ENCODE data around the gene ANO10.
"Not testable (repeated sequence)": the region's sequence is repeated elsewhere in the genome, so short reads cannot be mapped to it uniquely, and the experiment has no call there.

Gene ANO10

GRCh38 chr3:43624619-43625305 lies 3.0 kb upstream of the ANO10 start:
- DNase-seq = no peak

DNA sequence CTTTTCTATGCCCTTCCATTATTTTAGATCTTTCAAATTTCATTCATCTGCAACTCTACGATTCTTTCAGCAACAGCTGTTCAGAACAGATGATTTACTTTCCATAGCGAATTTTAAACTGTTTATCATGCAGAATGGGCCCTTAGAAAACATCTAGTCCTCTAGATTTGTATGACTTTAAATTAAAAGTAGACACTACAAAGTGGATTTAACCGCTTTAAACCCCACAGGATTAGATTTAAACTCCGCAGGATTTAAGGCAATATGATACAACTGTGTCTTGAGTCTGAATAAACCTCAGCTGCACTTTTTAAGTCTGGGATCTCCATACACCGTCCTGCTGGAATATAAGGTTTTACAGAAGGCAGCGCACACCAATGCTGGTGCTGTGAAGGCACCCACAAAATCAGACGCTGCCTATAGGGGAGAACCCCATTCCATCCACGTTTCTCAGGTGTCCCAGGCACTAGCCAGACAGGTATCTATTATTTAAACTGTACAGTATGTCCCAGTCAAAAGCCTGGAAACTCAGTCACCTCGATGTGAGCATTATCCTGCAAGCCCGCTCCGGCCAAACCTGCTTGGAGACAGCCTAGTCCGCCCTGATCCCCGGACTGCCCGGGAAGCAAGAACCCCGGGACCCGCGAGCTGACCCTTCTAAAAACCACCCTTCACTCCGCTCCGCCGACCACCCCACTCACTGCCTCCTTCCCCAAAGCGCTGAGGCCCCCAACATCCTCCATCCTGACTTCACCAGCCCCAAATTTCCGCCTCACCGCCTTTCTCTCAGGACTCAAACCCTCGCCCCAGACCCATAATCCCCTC lies 768 bp downstream of the ANO10 start:
- DNase-seq = no peak

GRCh38 chr3:43619588-43619987 lies 2.2 kb downstream of the ANO10 start:
- no peak for DNase-seq

DNA sequence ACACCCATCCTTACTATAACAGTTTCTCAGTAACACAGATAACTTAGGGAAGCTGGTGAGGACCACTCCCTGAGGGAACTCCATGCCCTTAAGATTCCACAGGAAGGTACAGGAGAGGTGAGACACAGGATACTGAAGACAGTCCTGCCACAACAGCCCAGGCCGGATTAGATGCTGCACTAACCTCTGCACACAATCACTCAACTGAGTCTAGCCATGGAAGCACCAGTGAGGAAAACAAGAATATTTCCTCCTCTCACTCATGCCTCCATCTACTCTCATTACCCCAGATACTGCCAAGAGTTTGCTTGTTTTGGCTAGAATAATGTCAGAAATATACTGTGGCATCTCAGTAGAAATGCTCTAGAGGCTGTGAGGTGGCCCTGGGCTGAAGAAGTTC lies 3.7 kb downstream of the ANO10 start:
- no peak for DNase-seq

- no peak for DNase-seq
Measured at GRCh38 chr3:43616034-43616433, 5.8 kb downstream of the ANO10 start.

- DNase-seq = no peak
Measured at GRCh38 chr3:43615133-43615532, 6.7 kb downstream of the ANO10 start.

- DNase-seq = no peak
Measured at GRCh38 chr3:43613976-43614375, 7.8 kb downstream of the ANO10 start.

DNA sequence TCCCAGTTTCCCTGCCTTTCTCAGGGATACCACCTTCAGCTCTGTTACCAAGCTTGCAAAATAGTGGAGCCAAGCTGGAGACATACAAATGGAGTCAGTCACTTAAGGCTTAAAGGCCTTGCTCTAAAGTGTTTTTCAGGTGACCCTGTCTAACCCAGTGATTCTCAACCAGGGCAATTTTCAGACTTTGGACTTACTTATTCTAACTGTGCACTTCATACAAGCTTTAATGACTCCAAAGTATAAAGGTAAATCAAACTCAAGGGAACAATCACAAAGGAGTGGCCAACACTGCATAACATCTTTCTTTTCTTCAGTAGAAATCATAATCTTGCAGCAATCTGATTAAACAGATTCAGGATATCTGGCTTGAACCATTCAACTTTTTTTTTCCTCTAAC lies 9.4 kb downstream of the ANO10 start:
- DNase-seq = no peak

DNA sequence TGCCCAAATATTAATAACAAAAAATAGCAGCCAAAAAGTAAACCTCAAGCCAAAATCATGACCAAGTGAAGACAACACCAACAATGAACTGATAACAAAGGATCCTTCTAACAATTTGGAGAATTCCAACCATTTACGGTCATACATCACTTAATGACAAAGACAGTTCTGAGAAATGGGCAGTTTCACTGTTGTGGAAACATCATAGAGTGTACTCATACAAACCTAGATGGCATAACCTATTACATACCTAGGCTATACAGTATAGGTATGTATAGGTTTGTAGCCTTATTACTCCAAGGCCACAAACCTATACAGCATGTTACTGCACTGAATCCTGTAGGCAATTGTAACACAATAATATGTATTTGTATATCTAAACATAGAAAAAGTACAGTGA lies 12.4 kb downstream of the ANO10 start:
- no peak for DNase-seq

GRCh38 chr3:43608751-43609150 lies 13.1 kb downstream of the ANO10 start:
- no peak for DNase-seq

DNA sequence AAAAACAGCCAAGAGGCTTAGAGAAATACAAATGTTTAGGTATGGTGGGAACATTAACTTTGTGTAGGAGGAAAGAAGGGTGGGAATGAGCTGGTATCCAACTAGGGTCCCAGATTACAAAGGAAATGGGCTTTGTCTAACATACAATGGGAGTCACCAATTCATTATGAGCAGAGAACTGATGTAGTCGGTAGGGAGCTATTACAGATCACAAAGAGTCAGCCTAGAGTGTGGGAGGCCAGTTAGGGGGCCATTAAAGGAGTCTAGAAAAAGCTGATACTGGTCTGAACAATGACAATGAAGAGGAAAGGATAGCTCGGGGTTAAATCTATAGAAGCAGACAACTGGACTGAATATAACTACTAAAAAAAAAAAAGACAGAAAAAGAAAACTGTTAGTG lies 15.5 kb downstream of the ANO10 start:
- no peak for DNase-seq

DNA sequence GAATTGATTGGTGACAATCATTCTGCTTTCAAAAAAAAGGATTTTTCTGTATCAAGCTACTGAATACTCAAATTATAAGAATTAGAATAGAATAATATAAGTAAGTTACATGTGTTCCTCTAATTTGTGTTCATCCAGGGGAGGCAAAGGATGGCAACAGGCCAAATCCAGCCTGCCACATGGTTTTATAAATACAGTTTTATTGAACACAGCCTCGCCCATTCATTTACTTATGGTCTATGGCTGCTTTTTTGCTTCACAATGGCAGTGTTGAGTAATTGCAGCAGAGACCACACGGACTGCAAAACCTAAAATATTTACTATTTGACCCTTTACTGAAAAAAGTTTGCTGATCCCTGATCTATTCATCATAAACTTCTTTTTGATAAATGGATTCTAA lies 21.9 kb downstream of the ANO10 start:
- not testable (repeated sequence) for DNase-seq

DNA sequence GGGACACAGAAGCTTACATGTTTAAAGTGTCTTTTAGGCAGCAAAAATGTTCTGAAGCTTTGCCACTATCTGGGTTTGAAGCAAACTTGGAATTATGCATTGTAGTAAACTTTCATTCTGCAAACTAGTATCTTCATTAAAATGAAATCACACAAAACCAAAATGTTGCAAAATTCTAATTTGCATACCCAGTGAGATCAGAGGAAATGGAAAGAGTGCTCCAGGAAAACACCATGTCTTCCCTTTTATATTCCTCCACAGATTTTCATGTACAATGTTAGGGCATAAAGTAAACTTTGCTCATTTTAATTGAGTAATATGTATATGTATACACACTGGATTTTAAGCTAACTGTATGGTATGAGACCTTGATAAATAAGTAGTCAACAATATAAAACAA lies 23.9 kb downstream of the ANO10 start:
- no peak for DNase-seq

- DNase-seq = not testable (repeated sequence)
Measured at GRCh38 chr3:43596178-43596577, 25.6 kb downstream of the ANO10 start.

DNA sequence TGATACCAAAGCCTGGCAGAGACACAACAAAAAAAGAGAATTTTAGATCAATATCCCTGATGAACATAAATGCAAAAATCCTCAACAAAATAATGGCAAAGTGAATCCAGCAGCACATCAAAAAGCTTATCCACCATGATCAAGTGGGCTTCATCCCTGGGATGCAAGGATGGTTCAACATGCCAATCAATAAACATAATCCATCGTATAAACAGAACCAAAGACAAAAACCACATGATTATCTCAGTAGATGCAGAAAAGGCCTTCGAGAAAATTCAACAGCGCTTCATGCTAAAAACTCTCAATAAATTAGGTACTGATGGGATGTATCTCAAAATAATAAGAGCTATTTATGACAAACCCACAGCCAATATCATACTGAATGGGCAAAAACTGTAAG lies 26.5 kb downstream of the ANO10 start:
- DNase-seq = not testable (repeated sequence)

GRCh38 chr3:43593588-43593987 lies 28.2 kb downstream of the ANO10 start:
- not testable (repeated sequence) for DNase-seq

GRCh38 chr3:43591866-43592265 lies 29.9 kb downstream of the ANO10 start:
- DNase-seq = not testable (repeated sequence)

DNA sequence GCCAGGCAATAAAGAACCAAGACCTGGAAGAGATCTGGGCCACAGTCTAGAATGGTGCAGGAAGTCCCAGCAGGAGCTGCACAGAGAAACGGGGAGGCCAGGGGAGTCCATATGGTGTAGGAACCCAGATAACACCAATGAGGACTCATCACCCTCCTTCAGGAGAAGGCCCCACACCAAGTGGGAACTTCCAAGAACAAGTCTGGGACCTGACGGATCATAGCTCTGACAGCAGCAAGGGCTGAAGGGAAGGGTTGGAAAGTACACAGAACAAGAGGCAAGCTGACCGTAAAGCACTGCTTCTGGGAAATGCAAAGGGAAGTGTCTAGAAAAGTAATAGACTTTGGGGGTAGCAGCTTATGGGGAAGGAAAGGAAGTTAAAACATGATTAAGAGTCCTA lies 34.5 kb downstream of the ANO10 start:
- no peak for DNase-seq

- DNase-seq = no peak
Measured at GRCh38 chr3:43584043-43584826, 37.6 kb downstream of the ANO10 start.

DNA sequence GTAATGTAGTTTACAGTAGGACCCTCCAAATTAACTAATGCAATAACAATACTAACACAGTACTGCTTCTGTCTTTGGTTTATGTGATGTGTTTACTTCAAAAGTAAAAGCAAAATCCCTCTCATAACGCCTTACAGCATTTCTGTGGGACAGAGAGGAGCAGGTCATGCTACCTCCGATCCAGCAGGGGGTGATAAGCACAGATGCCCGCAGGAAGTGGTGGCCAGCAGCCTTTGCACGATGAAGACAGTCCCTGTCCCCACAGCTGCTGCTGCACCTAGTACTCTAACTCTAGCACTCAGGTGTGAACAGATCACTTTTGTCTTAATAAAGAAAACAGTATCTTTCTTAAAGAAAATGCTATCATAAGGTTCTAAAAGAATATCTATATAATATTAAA lies 38.3 kb downstream of the ANO10 start:
- DNase-seq = no peak

DNA sequence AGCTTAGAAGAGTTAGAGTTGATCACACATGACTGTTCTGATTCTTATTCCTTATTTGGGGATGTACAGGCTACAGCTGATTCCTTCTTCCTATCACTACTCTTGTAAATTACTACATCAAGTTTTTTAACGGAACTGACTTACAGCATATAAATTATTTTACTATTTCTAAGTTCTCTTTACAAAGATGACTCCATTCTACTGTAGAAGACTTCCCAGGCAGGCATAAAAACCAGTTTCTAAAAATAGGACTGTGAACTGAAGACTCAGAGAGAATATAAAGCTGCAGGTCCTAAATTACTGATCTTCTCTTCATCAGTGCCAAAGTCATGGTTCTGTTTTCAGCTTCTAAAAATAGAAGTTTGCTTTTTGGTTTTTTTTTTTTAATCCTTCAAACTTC lies 38.9 kb downstream of the ANO10 start:
- no peak for DNase-seq

DNA sequence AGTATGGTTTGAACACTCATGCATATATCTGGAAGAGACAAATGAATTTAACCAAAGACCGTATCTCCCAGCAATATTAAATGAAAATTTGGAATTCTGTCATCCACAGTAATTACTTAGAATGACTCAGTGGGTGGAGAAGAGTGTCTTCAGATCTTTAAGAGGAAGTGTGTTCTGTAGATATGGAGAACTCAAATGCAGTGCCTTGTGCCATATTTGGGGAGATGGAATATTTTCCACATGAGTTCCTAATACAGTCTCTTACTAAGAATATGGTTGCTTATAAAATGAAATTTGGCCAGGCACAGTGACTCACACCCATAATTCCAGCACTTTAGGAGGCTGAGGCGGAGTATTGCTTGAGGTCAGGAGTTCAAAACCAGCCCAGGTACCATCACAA lies 40.5 kb downstream of the ANO10 start:
- DNase-seq = no peak

DNA sequence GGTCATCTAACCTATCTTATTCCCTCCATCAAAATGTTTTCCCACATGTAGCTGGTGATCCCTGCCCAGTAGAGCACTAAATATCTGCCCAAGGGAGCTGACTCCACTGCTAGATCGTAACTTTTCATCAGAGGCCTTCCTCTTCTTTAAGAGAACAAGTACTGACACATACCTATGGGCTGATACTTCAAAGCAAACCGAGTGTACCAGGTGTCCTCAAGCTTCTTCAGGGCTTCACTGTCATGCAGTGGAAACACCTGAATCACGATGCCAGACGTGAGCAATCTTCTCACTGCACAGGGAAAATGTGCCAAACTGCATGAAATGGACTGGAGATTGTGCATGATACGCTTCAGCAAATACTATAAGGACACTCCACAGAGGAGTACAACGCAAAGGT lies 41.6 kb downstream of the ANO10 start:
- DNase-seq = no peak

DNA sequence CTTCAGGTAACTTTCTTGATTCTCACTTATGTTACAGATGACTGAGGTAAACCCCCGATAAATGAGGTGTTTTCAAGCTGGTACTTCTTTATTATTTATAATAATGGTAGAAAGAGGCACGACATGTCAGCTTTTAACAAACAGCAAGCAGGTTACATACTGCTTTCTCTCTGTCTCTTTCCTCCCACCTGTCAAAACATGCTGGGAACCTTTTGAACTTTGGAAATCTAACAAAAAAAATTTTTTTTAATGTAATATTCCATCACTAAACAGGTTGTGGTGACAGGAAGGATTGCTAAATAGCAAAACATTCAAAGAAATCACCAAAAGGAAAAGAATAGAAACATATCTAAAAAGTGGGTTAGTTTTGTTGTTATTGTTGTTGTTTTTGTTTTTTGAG lies 48.2 kb downstream of the ANO10 start:
- DNase-seq = no peak
